Measurements from ENCODE around the gene GLCE.

DNA sequence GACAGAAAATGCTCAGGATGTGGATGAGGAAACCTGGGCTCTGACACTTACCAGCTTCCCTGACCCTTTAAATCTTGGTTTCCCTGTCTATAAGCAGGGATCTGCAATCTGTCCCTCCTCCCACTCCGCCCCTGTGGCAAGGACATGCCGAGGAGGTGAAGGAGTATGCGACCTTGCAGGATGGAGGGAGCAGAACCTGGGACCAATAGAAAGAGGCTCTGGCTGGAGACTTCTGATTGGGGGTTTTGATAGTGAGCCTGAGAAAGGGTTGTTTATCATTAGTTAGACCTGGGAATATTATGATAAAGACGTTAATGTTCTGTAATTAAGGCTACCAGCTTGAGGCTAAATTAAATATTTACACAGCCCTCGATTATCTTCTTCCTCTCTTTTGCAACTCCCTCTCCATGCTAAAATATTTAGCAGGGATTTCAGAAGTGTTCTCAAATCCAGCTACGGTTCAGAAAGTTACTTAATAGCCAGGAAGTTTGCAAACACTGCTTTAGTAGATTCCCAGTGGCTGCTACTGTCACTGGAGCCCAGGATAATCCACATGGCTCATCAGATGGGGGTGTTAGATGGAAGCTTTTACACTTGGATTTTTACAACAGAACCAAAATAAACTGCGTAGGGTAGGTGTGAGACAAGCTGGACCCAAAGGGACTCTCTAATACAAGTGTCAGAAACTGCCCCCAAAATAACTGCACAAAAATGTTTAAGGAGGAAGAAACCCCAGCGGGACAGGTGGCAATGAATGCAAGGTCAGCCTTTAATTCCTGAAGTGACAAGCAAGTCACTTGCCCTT lies 129.1 kb downstream of the GLCE start:
- TF ChIP-seq GATA2 (IDR thresholded peaks at IDR 0.05; ENCODE audit: low read depth, low read length) (no peak), GATA3 (IDR thresholded peaks at IDR 0.05; ENCODE audit: low read depth, low read length) (no peak)

Data from SH-SY5Y (cell line).